T-helper 1 cell treated with Interleukin-12 subunit alpha and Interleukin-12 subunit beta and Interleukin-4 antibody, amounts not matched to agents 30 μg/mL and 1 μg/mL, for 36 hours (primary cell): ENCODE data around the gene BABAM2.

Source experiments
- H3K27ac Mint-ChIP-seq: one replicate; pipeline ENCODE4 v1.8.0; 2021; ENCODE audit warnings: mild to moderate bottlenecking, mixed read lengths
- H3K27me3 Mint-ChIP-seq: one replicate; pipeline ENCODE4 v1.8.0; 2021; ENCODE audit warnings: low read depth, mixed read lengths
- H3K36me3 Mint-ChIP-seq: one replicate; pipeline ENCODE4 v1.8.0; 2021; ENCODE audit warnings: low read depth, mixed read lengths
- H3K4me1 Mint-ChIP-seq: one replicate; pipeline ENCODE4 v1.8.0; 2021; ENCODE audit warnings: low read depth, mixed read lengths
- H3K4me3 Mint-ChIP-seq: one replicate; pipeline ENCODE4 v1.8.0; 2021; ENCODE audit warnings: mild to moderate bottlenecking, moderate library complexity, mixed read lengths
- H3K9me3 Mint-ChIP-seq: one replicate; pipeline ENCODE4 v1.8.0; 2021; ENCODE audit warnings: mixed read lengths

Gene BABAM2

DNA sequence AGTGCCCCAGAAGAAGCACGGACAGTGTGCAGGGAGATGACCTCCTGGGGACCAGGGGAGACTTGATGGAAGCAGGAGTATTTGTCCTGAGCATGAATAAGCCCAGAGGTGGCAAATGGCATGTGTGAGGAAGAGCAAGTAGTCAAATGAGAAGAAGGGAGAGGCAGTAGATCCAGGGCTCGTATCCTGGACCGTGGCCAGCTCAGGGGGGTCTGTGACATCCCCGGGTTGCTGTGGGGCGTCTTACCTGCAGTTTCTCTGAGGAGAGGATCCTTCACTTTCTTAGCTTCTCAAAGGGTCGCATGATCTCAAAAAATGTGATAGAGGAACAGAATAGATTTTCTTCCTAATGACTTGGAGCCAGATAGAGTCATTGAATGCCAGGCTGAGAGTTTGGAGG lies 445.1 kb downstream of the BABAM2 start:
- Mint-ChIP-seq H3K36me3 (no peaks in the 10 kb centered on the region), H3K9me3 (no peaks in the 10 kb centered on the region), H3K4me3 (no peak overlapping the region), H3K27me3 (no peaks in the 10 kb centered on the region), H3K27ac (no peak overlapping the region), H3K4me1 (no peaks in the 10 kb centered on the region)

GRCh38 chr2:28336264-28336980 lies 445.9 kb downstream of the BABAM2 start:
- no peaks in the 10 kb centered on the region for H3K36me3 Mint-ChIP-seq
- no peak overlapping the region for H3K27ac Mint-ChIP-seq

GRCh38 chr2:28336982-28337627 lies 446.6 kb downstream of the BABAM2 start:
- Mint-ChIP-seq H3K9me3 (no peaks in the 10 kb centered on the region), H3K4me3 (no peak overlapping the region), H3K27me3 (no peaks in the 10 kb centered on the region), H3K36me3 (no peaks in the 10 kb centered on the region), H3K27ac (no peak overlapping the region), H3K4me1 (no peaks in the 10 kb centered on the region)

More at GRCh38 chr2:28336264-28336980, 445.9 kb downstream of the BABAM2 start:
- Mint-ChIP-seq H3K4me3 (no peak overlapping the region), H3K4me1 (no peaks in the 10 kb centered on the region), H3K9me3 (no peaks in the 10 kb centered on the region), H3K27me3 (no peaks in the 10 kb centered on the region)

- H3K36me3 Mint-ChIP-seq, result no peaks in the 10 kb centered on the region
- no peaks in the 10 kb centered on the region for H3K9me3 Mint-ChIP-seq
- no peaks in the 10 kb centered on the region for H3K4me1 Mint-ChIP-seq
- no peak overlapping the region for H3K27ac Mint-ChIP-seq
- no peak overlapping the region for H3K4me3 Mint-ChIP-seq
- H3K27me3 Mint-ChIP-seq, result no peaks in the 10 kb centered on the region
Measured at GRCh38 chr2:28338046-28338817, 447.7 kb downstream of the BABAM2 start.

DNA sequence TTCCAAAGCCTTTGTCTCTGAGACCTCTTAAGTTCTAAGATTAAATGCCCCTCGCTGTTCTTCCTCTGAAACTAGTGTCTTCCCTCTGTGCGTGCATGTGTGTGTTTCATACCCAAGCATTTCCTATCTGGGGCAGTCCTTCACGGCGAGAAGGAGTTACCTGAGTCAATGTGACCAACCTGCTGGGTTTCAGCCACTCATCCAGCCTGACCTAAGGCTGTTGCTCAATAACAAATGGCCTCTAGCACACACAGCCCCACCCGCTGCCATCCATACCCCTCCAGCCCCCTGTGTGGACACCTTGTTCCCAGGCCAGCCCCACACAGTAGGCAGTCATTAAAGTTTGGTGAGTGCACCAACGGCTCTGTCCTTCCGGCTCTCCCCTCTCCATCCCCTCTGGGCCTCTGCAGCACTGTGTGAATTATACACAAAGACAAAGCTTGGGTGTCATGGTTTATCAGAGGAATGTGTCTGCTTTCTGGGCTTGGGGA lies 448.3 kb downstream of the BABAM2 start:
- Mint-ChIP-seq H3K4me1 (no peaks in the 10 kb centered on the region), H3K27ac (no peak overlapping the region), H3K9me3 (no peaks in the 10 kb centered on the region), H3K36me3 (no peaks in the 10 kb centered on the region), H3K4me3 (no peak overlapping the region), H3K27me3 (no peaks in the 10 kb centered on the region)

DNA sequence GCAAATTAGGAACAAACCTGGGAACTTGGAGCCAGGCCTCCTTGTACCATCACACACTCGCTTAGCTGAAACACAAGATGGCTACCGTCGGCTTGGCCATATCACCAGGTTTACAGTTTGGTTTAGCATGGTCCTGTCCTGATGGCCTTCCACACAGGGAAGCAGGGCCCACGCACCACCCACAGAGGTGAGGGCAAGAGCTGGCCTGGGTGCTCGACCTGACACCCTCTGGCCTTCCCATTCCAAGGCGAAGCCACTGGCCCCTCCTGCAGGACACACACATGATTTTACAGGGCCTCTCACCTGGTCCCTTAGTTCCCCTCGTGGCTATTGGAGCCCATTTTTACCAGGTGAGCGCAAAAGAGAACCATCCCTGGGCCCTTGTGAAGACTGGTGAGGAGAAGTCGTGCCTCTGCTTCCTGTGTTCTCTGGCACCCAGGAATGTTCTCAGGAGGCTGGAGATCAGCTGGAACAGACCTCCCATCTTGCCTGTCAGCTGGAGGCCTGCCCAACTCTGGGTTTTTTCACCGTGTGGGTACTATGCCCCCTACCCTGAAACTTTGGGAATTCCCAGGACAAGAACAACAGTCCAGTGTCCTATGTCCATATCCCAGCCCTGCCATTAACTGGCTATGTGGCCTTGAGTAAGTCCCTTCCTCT lies 449.1 kb downstream of the BABAM2 start:
- H3K9me3 Mint-ChIP-seq, result no peaks in the 10 kb centered on the region
- no peaks in the 10 kb centered on the region for H3K27me3 Mint-ChIP-seq
- no peak overlapping the region for H3K27ac Mint-ChIP-seq
- no peaks in the 10 kb centered on the region for H3K36me3 Mint-ChIP-seq
- no peak overlapping the region for H3K4me3 Mint-ChIP-seq
- no peaks in the 10 kb centered on the region for H3K4me1 Mint-ChIP-seq

DNA sequence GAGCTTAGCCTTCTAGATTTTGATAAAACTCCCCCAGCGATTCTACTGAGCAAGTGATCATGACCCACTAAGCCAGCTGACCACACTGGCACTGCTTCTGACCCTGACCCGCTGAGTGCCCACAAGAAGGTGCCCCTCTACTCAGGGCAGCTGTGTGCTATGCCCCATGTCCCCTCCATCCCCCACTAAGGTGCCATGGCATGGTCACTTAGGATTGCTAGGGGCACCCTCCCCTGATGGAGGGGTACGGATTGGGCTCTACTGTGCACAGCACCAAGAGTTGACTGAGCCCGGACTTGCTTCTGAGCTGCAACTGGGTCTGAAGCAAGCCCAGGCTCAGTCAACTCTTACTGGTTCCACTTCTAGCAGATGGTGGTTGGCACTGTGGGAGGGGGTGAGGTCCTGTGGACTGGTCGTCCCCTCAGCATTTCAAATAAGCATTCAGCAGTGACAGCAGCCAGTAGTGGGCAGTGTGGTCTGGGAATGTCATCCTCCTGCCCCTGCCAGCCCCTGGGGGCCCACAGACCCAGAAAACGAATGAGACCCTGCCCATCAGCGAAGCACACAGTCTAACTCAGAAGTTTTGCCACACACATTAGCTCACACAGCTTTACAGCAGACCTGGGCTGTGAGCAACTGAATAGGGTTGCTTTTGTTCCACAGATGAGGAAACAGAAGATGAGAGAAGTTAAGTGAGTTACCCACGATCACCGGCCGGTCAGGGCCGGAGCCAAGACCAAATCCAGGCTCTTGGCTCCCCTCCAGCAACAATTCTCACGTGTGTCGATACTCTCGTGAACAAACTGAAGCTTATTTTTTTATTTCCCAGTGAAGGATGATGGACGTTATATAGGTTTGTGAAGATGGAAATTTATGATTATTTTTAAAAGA lies 450.0 kb downstream of the BABAM2 start:
- no peak overlapping the region for H3K4me3 Mint-ChIP-seq
- H3K27ac Mint-ChIP-seq, result no peak overlapping the region
- no peaks in the 10 kb centered on the region for H3K27me3 Mint-ChIP-seq
- no peaks in the 10 kb centered on the region for H3K36me3 Mint-ChIP-seq
- H3K4me1 Mint-ChIP-seq, result no peaks in the 10 kb centered on the region
- H3K9me3 Mint-ChIP-seq, result no peaks in the 10 kb centered on the region

DNA sequence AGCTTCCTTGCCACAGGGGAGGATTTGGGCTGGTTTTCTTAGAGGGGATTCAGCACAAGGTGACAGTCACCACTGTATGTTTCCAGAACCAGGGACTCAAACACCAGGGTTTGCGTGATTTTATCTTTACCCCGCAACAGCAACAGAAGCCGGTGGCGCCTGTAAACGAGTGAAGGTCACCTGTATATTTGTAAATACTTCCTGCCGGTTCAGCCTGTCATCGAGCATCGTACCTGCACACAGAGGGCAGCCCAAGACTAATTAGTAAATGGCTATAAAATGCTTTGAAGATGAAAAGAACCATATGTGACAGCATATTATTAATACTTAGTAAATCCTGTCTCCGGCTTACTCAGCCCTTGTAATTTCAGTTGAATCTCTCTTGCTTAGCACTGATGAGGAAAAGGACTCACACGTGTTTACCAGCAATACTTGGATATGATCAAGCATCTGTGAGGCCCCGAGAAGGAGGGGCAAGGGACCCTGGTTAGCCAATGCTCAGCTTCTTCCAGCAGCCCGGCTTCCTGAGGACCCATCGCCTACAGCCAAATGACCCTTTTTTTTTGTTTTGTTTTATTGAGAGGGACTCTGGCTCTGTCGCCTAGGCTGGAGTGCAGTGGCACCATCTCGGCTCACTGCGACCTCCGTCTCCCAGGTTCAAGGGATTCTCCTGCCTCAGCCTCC lies 450.8 kb downstream of the BABAM2 start:
- H3K27ac Mint-ChIP-seq, result no peak overlapping the region
- no peaks in the 10 kb centered on the region for H3K9me3 Mint-ChIP-seq
- no peaks in the 10 kb centered on the region for H3K4me1 Mint-ChIP-seq
- no peaks in the 10 kb centered on the region for H3K27me3 Mint-ChIP-seq
- no peaks in the 10 kb centered on the region for H3K36me3 Mint-ChIP-seq
- H3K4me3 Mint-ChIP-seq, result no peak overlapping the region

DNA sequence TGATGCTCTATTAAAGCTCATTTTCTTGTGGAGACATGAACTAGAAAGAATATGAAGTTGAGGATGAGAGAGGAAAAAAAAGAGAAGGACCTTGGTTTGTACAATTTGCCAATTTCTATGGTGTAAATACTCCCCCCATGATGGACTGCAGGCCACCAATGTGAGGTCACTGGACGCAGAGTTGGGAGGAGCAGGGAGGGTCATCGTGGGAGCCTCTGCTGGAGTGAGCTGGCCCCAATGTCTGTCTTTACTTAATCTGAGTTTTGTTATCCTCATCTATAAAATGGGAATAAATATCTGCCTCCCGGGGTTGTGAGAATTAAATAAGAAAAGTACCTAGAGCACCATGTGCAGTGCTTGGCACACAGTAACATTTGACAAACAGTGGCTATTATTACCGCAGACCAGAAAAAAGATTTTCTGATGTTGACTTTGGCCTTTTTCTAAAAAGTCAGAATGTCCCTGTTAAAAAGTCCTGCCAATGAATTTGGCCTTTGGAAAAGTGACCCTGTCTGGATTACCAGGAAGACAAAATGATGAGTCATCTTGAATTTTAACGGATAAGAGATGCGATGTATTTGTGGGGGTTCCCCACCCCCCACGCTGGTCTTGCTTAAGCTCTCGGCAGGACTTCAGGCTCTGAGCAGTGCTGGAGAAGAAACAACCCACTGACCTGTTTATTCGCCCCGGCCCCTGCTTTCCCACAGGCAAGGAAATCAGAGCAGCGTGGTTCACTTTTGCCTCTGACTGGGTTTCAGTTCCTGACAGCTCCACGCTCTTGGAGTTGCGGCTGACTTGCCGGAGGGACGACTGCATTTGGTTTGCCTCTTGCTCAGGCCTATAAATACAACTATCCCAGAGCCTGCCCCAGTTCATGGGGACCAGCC lies 451.8 kb downstream of the BABAM2 start:
- H3K4me1 Mint-ChIP-seq, result peaks cover 3% of the 10 kb centered on the region

DNA sequence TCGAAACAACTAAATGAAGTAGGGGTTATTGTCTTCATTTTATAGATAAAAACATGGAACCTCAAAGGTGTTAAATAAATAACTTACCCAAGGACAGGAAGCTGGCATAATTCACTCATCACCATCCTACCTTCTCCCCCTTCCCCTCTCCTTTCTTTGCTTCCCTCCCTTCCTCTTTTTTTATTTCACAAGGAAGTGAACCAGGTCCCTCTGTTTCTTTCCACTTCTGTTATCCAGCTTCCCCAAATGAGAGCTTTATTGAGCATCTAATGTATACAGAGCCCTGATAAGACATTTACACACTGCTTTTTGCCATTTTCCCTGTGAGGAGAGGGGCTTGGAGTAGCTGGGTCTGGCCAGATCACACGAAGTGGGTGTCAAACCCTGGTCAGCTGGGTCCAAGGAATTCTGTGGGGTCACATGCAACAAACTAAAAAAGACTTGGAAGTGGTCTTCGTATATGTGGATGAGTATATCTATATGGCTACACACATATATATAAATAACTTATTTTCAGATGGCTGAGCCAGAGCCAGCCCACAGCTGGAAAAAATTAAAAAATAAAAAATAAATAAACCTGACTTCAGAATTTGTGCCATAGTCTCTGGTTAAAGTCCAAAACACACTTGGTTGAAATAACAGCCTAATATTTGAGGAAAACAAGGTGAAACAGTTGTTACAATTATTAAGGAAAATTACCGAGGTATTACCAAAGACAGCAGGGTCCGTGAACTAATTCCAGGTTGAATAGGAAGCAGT lies 452.8 kb downstream of the BABAM2 start:
- no peaks in the 10 kb centered on the region for H3K27me3 Mint-ChIP-seq
- no peak overlapping the region for H3K27ac Mint-ChIP-seq
- H3K4me3 Mint-ChIP-seq, result no peak overlapping the region
- H3K4me1 Mint-ChIP-seq, result peaks cover 10% of the 10 kb centered on the region
- no peaks in the 10 kb centered on the region for H3K36me3 Mint-ChIP-seq
- H3K9me3 Mint-ChIP-seq, result no peaks in the 10 kb centered on the region

More for the DNA sequence above, 451.8 kb downstream of the BABAM2 start:
- H3K4me3 Mint-ChIP-seq, result no peak overlapping the region
- H3K9me3 Mint-ChIP-seq, result no peaks in the 10 kb centered on the region
- H3K27ac Mint-ChIP-seq, result no peak overlapping the region
- no peaks in the 10 kb centered on the region for H3K27me3 Mint-ChIP-seq
- H3K36me3 Mint-ChIP-seq, result no peaks in the 10 kb centered on the region

- no peaks in the 10 kb centered on the region for H3K27me3 Mint-ChIP-seq
- H3K4me3 Mint-ChIP-seq, result no peak overlapping the region
- H3K36me3 Mint-ChIP-seq, result no peaks in the 10 kb centered on the region
- H3K27ac Mint-ChIP-seq, result no peak overlapping the region
- H3K9me3 Mint-ChIP-seq, result no peaks in the 10 kb centered on the region
- H3K4me1 Mint-ChIP-seq, result peaks cover 15% of the 10 kb centered on the region
Measured at GRCh38 chr2:28343971-28344715, 453.6 kb downstream of the BABAM2 start.
